Amniotic epithelial cell (primary cell): ENCODE results near the gene METTL24.
"Not testable (repeated sequence)": the region's sequence is repeated elsewhere in the genome, so short reads cannot be mapped to it uniquely, and the experiment has no call there.

ENCODE experiments used
- DNase-seq: peaks from one replicate; pipeline ENCODE4 v3.0.0-alpha.2; 2010; ENCODE audit warnings: low read depth

METTL24 gene

GRCh38 chr6:110360676-110361075, 2.5 kb upstream of the METTL24 start:
- DNase-seq, result no peak

- no peak for DNase-seq
These were observed 1.4 kb upstream of the METTL24 start for GRCh38 chr6:110359556-110359955.

- DNase-seq, result no peak
These were observed 508 bp upstream of the METTL24 start for GRCh38 chr6:110358553-110359160.

GRCh38 chr6:110357298-110357663, 868 bp downstream of the METTL24 start:
- DNase-seq, result no peak

GRCh38 chr6:110356778-110357177, 1.4 kb downstream of the METTL24 start:
- no peak for DNase-seq

- DNase-seq, result no peak
These were observed 2.4 kb downstream of the METTL24 start for GRCh38 chr6:110355727-110356126.

- DNase-seq, result no peak
These were observed 3.1 kb downstream of the METTL24 start for GRCh38 chr6:110355022-110355421.

GRCh38 chr6:110354153-110354552, 4.0 kb downstream of the METTL24 start:
- no peak for DNase-seq

- no peak for DNase-seq
These were observed 4.6 kb downstream of the METTL24 start for GRCh38 chr6:110353457-110354001.

GRCh38 chr6:110352563-110353262, 5.4 kb downstream of the METTL24 start:
- DNase-seq, result no peak

- no peak for DNase-seq
These were observed 6.2 kb downstream of the METTL24 start for GRCh38 chr6:110351986-110352385.

GRCh38 chr6:110351546-110351945, 6.6 kb downstream of the METTL24 start:
- DNase-seq, result no peak

- not testable (repeated sequence) for DNase-seq
These were observed 7.6 kb downstream of the METTL24 start for GRCh38 chr6:110350593-110350992.

GRCh38 chr6:110348961-110349690, 9.0 kb downstream of the METTL24 start:
- no peak for DNase-seq

- DNase-seq, result no peak
These were observed 13.1 kb downstream of the METTL24 start for GRCh38 chr6:110345025-110345424.

- no peak for DNase-seq
These were observed 15.4 kb downstream of the METTL24 start for GRCh38 chr6:110342759-110343158.

- peak; percentile 46 for DNase-seq
These were observed 16.2 kb downstream of the METTL24 start for GRCh38 chr6:110341663-110342596.

GRCh38 chr6:110341067-110341466, 17.1 kb downstream of the METTL24 start:
- no peak for DNase-seq

- DNase-seq, result no peak
These were observed 17.7 kb downstream of the METTL24 start for GRCh38 chr6:110340392-110340965.

GRCh38 chr6:110338820-110339470, 19.2 kb downstream of the METTL24 start:
- DNase-seq, result peak; percentile 59

GRCh38 chr6:110337486-110337885, 20.7 kb downstream of the METTL24 start:
- peak; percentile 71 for DNase-seq
